Stimulated activated CD8-positive, alpha-beta memory T cell treated with anti-CD3 and anti-CD28 coated beads, Interleukin-7, amount 100 ng/mL, for 1 hour (primary cell): ENCODE data around the gene CLDND2.

Experiments used
- DNase-seq, 2 donors: peaks; one replicate each; pipeline ENCODE4 v3.0.0-alpha.2; 2020; ENCODE audit warnings: low read depth in 2 of 2

The CLDND2 gene

GRCh38 chr19:51354742-51355148 lies 14.1 kb downstream of the CLDND2 start:
- DNase-seq: no peak

- no peak for DNase-seq
These were observed 14.6 kb downstream of the CLDND2 start for GRCh38 chr19:51354103-51354741.

GRCh38 chr19:51352783-51353360 lies 15.9 kb downstream of the CLDND2 start:
- DNase-seq: no peak

- DNase-seq: no peak
These were observed 17.4 kb downstream of the CLDND2 start for GRCh38 chr19:51351266-51351990.

GRCh38 chr19:51347209-51347928 lies 21.4 kb downstream of the CLDND2 start:
- DNase-seq: no peak

- no peak for DNase-seq
These were observed 22.1 kb downstream of the CLDND2 start for GRCh38 chr19:51346742-51347141.

GRCh38 chr19:51345076-51345620 lies 23.7 kb downstream of the CLDND2 start:
- no peak for DNase-seq

- DNase-seq: no peak
These were observed 25.9 kb downstream of the CLDND2 start for GRCh38 chr19:51342631-51343569.

- no peak for DNase-seq
These were observed 26.7 kb downstream of the CLDND2 start, which contains the start of gene VSIG10L for GRCh38 chr19:51341976-51342580. TSS of gene VSIG10L (minus strand) at chr19:51342139. CDS start at chr19:51342124, 15 bp downstream.

GRCh38 chr19:51341066-51341465 lies 27.7 kb downstream of the CLDND2 start:
- DNase-seq: no peak

GRCh38 chr19:51339687-51340656 lies 28.8 kb downstream of the CLDND2 start:
- peak; percentile 69 to 80 for DNase-seq

- DNase-seq: no peak
These were observed 29.5 kb downstream of the CLDND2 start for GRCh38 chr19:51339313-51339686.

GRCh38 chr19:51338563-51339312 lies 30.1 kb downstream of the CLDND2 start:
- DNase-seq: peak; percentile 64 to 74

GRCh38 chr19:51337861-51338562 lies 30.8 kb downstream of the CLDND2 start:
- no peak for DNase-seq

GRCh38 chr19:51337141-51337860 lies 31.5 kb downstream of the CLDND2 start:
- DNase-seq: no peak

GRCh38 chr19:51333836-51334460 lies 34.9 kb downstream of the CLDND2 start:
- no peak for DNase-seq

- no peak for DNase-seq
These were observed 37.1 kb downstream of the CLDND2 start for GRCh38 chr19:51331716-51332115.
